Measurements from ENCODE around the gene RSU1.

DNA sequence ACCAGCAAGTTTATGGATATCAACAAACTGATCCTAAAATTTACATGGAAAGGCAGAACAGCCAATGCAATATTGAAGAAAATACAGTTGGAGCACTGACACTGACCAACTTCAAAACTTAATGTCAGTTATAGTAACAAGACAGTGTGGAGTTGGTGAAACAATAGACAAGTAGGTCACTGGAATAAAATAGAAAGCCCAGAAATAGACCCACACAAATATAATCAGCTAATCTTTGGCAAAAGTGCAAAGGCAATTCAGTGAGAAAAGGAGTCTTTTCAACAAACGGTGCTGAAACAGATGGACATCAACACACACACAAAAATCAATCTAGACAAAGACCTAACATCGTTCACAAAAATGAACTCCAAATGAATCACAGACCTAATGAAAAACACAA lies 13.8 kb downstream of the RSU1 start:
- TF ChIP-seq, protein P1, sequence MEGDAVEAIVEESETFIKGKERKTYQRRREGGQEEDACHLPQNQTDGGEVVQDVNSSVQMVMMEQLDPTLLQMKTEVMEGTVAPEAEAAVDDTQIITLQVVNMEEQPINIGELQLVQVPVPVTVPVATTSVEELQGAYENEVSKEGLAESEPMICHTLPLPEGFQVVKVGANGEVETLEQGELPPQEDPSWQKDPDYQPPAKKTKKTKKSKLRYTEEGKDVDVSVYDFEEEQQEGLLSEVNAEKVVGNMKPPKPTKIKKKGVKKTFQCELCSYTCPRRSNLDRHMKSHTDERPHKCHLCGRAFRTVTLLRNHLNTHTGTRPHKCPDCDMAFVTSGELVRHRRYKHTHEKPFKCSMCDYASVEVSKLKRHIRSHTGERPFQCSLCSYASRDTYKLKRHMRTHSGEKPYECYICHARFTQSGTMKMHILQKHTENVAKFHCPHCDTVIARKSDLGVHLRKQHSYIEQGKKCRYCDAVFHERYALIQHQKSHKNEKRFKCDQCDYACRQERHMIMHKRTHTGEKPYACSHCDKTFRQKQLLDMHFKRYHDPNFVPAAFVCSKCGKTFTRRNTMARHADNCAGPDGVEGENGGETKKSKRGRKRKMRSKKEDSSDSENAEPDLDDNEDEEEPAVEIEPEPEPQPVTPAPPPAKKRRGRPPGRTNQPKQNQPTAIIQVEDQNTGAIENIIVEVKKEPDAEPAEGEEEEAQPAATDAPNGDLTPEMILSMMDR (IDR thresholded peaks at IDR 0.05; ENCODE audit: extremely low read depth in 1 of 2, insufficient read depth in 1 of 2, low read depth in 1 of 2, low read length in 2 of 2): no peak
- no peak for TF ChIP-seq POLR2AphosphoS5 (IDR thresholded peaks at IDR 0.05; ENCODE audit: insufficient read depth, low read depth, low read length)
